GM21619 (cell line): ENCODE data around the gene SLC22A7.

Experiments used
- ATAC-seq: cut with Tn5 transposase; IDR thresholded peaks from one replicate; pipeline ENCODE4 v1.9.1; 2021; ENCODE audit not compliant: unreplicated experiment

The SLC22A7 gene

GRCh38 chr6:43282636-43283513 is 15.2 kb upstream of the SLC22A7 start:
- ATAC-seq: no peak

- no peak for ATAC-seq
Measured at GRCh38 chr6:43283514-43283901, 14.6 kb upstream of the SLC22A7 start.

GRCh38 chr6:43283905-43284304 is 14.2 kb upstream of the SLC22A7 start:
- no peak for ATAC-seq

GRCh38 chr6:43284991-43285781 is 12.9 kb upstream of the SLC22A7 start:
- no peak for ATAC-seq

- no peak for ATAC-seq
Measured at GRCh38 chr6:43285832-43286231, 12.2 kb upstream of the SLC22A7 start.

- no peak for ATAC-seq
Measured at GRCh38 chr6:43286456-43286979, 11.5 kb upstream of the SLC22A7 start.

- no peak for ATAC-seq
Measured at GRCh38 chr6:43286980-43287716, 10.9 kb upstream of the SLC22A7 start.

- no peak for ATAC-seq
Measured at GRCh38 chr6:43287717-43288679, 10.1 kb upstream of the SLC22A7 start.

GRCh38 chr6:43290339-43290904 is 7.6 kb upstream of the SLC22A7 start:
- ATAC-seq: no peak

GRCh38 chr6:43290905-43291355 is 7.1 kb upstream of the SLC22A7 start:
- ATAC-seq: no peak

- ATAC-seq: no peak
Measured at GRCh38 chr6:43291708-43292107, 6.4 kb upstream of the SLC22A7 start.

- ATAC-seq: no peak
Measured at GRCh38 chr6:43292341-43292740, 5.7 kb upstream of the SLC22A7 start.

- ATAC-seq: no peak
Measured at GRCh38 chr6:43292763-43293318, 5.2 kb upstream of the SLC22A7 start.

GRCh38 chr6:43293698-43294097 is 4.4 kb upstream of the SLC22A7 start:
- no peak for ATAC-seq

GRCh38 chr6:43294536-43294935 is 3.5 kb upstream of the SLC22A7 start:
- no peak for ATAC-seq

- ATAC-seq: no peak
Measured at GRCh38 chr6:43295456-43295855, 2.6 kb upstream of the SLC22A7 start.

GRCh38 chr6:43296780-43297497 is 1.1 kb upstream of the SLC22A7 start:
- ATAC-seq: no peak

GRCh38 chr6:43298565-43299337 is 691 bp downstream of the SLC22A7 start:
- ATAC-seq: no peak
